GM19238 (cell line): ENCODE results near the gene GID8.

ENCODE experiments used
- DNase-seq: peaks from one replicate; pipeline ENCODE4 v3.0.0; 2011; ENCODE audit warnings: low spot score; ENCODE audit not compliant: insufficient read length

GID8 gene

DNA sequence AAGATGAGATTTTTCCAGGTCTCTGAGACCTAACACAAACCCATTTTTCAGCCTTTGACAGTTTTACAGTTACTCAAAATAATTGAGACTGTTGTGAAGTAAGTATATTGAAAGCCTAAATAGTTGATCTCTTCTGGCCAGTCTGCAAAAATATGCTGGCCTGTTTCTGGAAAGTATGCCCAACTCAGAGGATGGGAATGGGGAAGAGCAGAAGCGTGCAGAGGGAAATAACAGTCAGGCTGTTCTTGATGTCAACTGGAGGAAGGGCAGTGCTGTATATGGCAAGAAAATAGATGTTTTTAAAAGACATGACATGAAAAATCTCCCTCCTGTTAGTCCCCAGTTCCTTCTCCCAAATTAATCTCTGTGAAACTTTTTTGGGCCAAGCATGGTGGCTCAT, 3.8 kb downstream of the GID8 start:
- no peak for DNase-seq

DNA sequence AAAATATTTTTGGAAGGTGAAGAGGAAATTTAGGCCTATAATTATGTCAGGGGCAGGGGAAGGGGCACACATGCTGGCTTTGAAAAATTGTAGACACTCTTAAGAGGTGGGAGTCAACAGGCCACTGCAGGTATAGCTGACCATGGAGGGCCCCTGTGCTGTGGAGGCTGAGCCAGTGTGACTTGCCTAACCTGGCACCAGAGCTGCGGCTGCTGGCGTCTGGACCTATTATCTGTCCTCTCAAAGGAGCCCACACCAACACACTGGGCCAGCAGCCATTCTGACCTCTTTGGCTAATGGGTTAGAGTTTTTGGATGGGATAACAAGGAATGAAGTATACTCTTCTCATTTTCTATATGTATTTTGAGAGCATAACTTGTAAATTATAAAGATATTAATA, 4.5 kb downstream of the GID8 start:
- no peak for DNase-seq

DNA sequence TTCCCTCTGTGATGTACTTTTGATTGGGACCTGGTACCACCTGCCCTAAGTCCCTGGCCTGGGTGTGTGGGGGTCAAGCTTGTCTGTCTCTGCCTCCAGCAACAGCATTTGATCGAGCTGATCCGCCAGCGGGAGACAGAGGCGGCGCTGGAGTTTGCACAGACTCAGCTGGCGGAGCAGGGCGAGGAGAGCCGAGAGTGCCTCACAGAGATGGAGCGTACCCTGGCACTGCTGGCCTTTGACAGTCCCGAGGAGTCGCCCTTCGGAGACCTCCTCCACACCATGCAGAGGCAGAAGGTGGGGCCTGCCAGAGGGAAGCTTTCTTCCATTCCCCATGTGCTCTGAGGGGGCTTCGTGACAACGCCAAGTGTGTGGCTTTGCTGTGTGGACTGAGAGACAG, 5.4 kb downstream of the GID8 start:
- DNase-seq = no peak

DNA sequence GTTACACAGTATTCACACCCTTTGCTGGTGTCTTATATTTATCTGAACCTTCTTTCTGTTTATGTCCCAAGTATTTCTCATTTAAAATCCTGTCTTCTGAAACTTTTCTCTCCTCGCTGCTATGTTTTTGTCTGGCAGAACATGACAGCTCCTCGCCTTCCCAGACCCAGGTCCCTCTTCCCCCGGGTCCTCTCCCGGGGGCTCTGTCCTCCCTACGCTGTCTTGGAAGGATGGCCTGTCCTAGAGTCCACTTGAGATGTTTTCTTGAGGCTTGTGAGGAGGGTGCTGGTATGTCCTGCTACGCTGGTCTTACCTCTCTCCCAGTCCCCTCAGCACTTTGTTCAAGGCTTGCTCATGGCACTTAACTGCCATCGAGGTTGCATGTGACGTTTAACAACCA, 6.2 kb downstream of the GID8 start:
- no peak for DNase-seq

DNA sequence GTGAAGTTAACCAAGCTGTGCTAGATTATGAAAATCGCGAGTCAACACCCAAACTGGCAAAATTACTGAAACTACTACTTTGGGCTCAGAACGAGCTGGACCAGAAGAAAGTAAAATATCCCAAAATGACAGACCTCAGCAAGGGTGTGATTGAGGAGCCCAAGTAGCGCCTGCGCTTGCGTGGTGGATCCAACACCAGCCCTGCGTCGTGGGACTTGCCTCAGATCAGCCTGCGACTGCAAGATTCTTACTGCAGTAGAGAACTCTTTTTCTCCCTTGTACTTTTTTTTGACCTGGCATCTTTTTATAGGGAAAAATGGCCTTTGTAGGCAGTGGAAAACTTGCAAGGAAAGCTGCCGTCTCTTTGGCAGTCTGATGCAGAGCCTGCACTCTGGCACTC, 6.8 kb downstream of the GID8 start:
- no peak for DNase-seq

DNA sequence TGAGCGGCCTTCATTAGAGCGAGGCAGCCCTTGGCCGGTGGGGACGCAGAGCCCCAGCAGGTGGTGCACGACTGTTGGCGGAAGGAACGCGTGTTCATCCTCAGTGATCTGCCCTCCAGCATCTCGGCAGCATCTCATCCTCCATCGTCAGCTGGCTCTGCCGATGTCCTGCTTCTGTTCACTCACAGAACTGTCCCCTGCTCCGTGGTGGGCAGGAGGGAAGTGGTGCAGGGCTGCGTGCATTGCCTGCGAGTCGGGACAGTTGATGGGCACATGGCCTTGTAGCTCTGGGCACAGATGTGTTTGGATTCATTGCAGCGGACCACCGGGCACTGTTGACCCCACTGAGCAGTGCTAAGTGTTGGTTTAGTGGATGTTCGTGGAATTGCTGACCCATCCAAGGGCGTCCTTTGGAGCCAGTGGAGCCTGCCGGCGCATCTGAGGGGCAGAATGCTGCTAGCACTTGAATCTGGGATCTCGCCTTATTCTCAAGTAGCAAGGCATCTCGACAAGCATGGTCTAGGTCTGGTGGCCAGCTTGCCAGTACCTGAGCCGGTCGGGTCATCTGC, 7.9 kb downstream of the GID8 start:
- no peak for DNase-seq

DNA sequence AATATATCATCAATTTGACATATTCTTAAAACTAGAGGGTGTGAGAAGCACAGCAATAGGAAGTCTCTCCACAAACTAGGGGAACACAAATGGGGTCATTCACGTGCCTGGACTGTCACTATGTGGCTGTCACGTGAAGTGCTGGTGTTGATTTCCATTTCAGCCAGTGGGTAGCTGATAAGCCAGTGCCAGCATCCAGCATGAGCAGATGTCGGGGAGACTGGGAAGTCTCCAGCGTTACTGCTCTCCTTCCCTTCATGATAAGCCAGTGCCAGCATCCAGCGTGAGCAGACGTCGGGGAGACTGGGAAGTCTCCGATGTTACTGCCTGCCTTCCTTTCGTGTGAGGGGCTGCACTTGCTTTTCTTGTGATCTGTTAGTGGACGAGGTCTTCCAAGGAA, 9.0 kb downstream of the GID8 start:
- no peak for DNase-seq

DNA sequence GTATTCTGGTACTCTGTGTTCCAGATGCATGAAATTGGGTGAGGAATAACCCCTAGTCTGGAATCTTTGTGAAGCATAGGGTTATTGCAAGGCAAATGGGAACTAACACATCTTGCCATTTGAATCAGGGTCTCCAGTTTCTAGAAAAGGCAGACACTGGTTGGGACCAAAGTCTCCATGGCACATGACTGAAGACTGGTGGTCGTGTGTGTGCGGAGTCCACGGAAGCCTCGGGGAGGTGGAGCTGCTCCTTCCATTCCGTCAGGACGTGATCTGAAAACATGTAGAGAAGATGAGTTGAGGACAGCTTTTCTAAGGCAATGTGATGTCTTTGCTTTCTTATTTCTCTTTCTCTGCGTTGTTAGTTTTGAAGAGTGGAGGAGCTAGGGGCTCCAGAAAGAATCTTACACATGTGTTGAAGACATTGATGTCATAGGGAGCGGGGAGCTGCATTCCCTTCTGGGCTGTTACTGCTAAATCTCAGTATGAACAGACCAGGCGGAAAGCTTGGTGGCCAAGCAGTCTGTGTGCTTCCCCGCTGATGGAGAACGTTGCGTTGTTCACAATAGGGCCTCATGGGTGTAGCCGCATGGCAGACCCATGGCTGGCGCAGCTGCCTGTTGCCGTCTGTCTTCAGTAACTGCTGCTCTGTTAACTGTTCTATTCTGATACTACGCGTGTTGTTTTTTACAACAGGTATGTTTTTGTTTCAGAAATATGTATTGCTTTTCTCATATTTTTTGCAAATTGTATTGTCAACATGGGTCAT, 9.8 kb downstream of the GID8 start:
- DNase-seq = no peak

DNA sequence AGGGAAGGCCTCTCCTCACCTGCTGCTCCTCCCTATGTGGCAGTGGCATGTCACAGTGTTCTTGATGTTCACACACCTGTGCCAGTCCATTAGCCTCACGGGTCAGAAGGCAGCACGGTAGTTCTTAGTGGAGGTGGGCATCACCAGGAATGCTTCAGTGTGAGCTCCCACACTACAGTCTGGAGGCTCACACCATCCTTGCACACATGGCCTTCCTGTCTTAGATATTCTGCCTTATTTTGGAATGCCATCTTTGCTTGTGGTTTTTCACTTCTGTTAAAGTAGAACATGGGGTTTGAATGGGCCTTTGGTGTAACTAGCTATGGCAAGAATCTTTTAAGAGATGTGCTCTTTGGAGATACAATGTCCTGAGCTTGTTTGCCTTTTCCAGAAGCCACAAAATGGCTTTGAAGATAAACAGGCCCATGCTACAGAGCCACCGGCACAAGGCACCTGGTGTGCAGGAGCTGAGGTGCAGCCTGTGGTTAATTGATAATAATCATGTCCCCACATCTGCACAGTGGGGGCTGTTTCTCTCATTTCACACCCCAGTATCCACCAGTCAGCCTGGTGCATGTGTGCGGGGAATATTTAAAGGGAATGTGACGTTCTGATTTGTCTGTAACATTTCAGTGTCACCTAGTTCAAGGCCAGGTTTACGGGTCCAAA, 11.3 kb downstream of the GID8 start:
- no peak for DNase-seq

DNA sequence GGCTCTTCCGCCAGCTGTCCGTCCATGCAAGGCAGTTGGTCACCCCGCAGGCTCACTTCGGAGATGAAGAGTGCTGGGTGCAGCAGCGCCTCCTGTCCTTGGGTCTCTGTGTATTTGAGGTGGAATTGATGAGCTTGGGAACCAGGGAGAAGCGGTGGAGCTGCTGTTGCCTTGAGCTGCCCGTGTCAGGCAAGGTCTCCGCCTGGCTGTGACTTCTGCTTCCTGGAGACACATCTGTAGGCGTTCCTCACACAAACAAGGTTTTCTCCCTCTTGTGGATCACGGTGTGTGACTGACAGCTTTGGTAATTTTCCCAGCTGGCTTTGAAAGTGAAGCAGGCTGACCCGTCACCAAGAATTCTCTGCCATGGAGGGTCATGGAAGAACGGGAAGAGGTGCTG, 12.0 kb downstream of the GID8 start:
- no peak for DNase-seq

DNA sequence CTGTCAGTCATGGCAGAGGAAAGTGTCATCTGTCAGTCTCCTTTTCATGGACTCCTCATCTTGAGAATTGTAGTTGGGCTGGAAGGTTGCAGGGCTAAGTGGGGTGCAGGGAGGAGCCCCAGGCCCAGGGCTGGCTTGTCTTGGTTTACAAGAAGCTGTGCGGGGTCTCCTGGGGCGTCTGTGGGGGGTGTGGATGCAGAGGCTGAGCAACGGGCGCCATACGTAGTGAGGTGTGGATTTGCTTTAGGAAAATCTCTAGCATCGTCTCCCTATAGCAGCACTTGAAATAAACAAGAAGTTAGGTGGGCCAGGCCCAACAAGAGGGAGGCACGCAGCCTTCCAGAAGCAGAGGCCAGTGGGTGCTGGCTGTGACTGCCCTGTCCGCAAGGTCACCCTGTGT, 12.8 kb downstream of the GID8 start:
- DNase-seq = no peak

DNA sequence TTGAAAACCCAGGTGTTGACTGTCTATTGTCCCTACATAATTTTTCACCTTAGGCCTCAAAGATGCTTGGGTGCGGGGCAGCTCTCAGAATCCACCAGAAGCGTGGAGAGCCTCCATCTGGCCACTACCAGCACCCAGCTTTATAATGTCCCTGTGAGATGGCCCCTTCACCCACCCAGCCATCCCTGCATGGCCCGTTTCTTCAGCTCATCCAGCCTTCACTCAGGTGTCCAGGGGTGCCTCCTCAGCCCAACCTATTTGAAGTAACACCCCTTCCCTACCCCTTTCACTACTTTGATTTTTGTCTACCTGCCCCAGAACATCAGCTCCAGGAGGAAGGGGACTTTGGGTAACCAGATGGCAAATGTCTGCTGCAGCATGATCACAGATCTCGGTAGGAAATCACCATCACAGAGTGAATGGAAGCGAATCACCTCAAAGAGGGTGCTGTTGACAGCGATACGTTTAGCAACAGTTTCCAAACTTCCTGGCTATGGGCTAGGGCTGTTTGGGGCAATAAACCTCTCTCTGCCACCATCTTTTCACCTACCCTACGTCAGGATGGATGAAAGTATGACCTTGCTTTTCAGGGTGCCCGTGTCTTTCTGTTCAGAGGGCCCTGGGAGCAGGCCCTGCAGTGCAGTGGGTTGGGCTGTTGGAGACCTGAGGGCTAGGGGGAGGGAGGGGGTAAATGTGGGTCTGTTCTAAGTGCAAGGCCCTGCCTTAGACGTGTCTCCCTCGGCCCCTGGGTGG, 13.4 kb downstream of the GID8 start:
- DNase-seq = no peak

DNA sequence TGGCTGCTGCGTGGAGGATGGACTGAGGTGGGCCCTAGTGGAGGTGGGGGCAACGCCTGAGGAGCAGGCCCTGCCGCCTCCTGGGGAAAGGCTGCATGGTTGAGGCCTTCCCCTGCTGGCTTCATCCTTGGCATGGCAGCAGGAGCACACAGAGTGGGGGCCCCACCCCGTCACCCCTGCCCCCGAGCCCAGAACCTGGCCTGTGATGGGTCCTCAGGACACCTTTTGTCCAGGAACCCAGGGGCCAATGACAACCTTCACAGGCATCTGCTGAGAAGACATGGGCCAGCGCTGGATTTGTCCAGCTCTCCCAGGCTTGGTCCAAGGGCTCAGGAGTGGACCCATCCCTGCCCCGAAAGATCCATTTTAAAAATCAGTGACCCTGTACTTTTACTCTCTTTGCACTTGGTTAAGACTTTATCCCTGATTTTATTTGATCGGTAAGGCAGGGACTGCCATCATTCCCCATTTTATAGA, 14.0 kb downstream of the GID8 start:
- no peak for DNase-seq

DNA sequence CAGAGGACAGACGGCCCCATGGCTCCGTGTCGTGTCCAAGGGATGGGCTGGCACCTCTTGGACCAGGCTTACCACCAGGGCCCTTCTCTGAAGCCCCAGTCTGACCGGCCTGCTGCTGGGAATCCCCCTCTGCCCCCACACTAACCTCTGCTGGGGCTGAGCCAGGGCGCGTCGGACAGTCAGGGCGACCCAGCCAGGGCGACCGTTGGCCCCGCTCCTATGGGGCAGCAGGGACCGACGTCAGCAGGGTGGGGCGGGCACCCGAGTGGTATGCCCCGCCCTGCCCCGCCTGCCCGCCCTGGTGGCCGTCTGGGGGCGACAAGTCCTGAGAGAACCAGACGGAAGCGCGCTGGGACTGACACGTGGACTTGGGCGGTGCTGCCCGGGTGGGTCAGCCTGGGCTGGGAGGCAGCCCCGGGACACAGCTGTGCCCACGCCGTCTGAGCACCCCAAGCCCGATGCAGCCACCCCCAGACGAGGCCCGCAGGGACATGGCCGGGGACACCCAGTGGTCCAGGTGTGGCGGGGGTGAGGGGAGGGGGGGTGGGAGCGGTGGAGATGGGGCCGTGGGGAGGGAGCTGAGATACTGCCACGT, 14.5 kb downstream of the GID8 start, which contains the start of gene SLC17A9:
TSS of gene SLC17A9 (plus strand) at position 337 of the 595 bp plus-strand sequence. CDS start at position 459, 122 bp downstream.
- DNase-seq = peak; percentile 83

DNA sequence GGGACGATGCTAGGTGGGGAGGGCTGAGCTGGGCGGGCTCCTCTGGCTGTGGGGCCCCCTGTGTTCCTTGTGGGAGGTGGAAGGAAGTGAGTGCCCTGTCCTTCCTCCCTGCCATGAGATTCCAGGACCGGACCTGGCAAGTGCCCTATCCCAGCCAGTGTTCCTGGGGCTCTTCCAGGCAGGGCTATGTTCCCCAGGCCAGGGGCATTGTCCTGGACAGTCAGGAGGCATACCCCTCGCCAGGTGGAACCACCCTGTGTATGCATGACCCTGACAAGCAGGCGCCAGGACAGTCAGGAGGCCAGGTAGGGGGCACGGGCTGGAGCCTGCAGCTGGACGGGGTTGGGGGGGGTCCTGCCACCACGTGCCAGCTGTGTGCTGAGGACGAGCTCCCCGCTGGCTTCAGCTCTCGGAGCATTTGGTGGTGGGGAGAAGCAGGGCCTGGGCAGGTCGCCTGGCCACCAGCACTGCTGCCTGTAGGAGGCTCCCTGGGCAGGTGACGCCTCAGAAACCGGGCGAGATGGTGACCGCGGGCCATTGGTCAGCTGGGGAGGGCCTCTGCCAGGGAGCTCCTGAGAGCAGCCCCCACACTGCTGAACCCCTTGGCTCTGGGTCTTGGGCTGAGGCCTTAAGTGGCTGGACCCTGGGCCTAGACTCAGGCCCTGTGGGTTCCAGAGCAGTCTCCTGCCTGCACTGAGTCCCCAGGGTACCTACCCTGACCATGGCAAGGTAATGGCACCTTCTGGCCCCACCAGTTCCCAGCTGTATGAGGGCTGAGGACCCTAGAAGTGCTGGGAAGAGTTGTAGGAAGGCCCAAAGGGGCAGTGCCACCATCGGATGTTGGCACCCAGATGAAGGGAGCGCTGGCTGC, 15.3 kb downstream of the GID8 start:
- no peak for DNase-seq

DNA sequence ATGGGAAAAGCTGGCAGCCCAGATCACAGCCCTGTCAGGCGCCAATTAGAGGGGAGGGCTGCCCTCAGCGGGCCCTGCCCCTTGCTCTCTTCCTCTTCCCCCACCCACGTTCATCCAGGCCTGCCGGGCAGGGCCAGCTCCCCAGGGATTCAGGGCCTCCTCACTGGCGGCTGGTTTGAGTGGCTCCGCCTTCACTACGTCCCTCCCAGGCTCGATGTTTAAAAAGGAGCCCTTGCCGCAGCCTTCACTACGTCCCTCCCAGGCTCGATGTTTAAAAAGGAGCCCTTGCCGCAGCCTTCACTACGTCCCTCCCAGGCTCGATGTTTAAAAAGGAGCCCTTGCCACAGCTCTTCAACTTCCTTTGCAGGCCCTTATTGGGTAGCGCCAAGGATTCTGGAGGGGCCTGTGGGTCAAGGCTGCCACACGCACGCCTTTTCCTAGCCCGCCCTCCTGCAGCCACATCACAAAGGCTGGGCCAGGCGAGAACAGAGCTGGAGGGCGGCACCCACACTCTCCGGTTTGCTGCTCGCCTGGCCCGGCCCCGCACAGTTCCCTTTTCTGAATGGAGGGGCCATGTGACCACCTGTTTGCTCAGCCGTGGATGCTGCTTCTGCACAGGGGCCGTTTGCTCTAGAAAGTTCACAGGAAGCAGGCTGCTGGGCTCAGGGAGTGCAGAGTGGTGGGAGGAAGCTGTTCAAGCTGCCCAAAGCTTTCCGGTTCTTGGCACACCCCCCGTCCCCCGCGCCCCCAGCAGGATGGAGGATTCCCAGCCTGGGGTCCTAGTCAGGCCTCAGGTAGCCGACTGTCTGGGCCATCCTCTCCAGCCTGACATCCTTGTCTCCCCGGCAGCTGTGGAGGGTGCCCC, 16.1 kb downstream of the GID8 start:
- peak; percentile 92 for DNase-seq

DNA sequence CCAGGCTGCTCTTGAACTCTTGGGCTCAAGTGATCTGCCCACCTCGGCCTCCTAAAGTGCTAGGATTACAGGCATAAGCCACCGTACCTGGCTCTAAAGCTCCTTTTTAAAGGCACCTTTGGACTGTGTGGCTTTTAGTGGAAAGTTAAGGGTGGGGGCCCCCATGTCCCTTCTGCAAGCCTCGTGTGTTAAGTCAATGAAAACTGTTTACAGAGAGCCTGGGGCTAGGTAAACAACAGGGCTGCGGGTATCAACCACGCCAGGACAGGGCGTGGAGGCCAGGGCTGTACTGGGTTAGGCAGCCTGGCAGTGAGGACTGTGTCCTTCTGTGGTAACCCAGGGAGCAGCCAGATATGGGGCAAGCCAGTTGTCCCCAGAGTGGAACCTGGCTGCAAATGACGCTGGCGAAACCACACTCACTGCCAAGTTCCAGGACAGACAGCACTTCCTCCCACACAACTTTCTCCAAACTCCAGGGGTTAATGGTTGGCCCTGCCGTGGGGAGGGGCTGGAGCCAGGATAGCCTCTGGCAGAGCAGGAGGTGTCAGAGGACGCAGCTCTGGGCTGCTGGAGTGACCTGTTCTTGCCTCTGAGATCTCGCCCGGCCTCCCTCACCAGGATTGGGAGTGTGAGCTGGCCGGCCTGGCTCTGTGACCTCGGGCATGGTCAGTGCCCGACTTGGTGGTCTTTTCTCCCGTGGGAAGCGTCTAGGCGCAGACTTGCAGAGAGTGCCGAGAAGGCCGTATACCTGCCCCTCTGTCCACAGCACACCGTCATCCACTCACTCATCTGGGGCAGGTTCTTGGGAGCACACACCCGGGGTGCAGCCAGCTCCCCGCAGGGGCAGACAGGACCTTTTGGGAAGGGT, 17.8 kb downstream of the GID8 start:
- no peak for DNase-seq

DNA sequence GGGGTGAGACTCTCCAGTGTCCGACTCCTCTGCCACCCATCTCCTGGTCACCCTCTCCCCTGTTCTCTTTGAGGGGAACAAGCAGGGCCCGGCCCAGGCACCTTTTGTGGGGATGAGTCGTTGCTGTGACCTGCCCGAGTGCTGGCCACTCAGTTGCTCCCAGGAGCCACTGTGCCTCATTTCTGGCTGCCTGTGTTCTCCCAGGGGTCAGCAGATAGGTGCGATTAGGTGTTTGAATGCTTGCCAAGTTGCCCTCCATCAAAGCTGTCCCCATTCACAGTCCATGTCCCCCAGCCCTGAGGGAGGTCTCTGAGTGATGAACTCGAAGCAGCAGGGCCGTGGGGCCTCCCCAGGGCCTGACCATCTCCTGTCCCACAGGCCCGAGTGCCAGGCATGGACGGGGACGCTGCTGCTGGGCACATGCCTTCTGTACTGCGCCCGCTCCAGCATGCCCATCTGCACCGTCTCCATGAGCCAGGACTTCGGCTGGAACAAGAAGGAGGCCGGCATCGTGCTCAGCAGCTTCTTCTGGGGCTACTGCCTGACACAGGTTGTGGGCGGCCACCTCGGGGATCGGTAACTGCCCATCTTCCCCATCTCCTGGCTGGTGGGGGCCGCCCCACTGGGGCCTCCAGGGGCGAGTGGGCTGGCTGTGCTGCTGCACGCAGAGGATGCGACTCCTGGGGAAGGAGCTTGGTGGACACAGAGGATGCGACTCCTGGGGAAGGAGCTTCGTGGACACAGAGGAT, 18.6 kb downstream of the GID8 start:
- DNase-seq = no peak
